Mononuclear cell (primary cell): ENCODE data around the gene MTHFD2L. TPM values are rescaled to one million over a fixed set of nuclear protein-coding genes. Genes with fewer than 3 reads are reported as not detected.
"Not testable (repeated sequence)": the region's sequence is repeated elsewhere in the genome, so short reads cannot be mapped to it uniquely, and the experiment has no call there.

ENCODE experiments used
- H3K27me3 ChIP-seq: 2 replicates; pipeline ENCODE4 v1.6.0; 2011; ENCODE audit warnings: low read length, control low read depth; ENCODE audit not compliant: insufficient read depth
- H3K4me1 ChIP-seq: 2 replicates; pipeline ENCODE4 v1.5.1; 2011; ENCODE audit warnings: mild to moderate bottlenecking, low read length, control low read depth; ENCODE audit not compliant: insufficient read depth
- H3K4me3 ChIP-seq: 2 replicates; pipeline ENCODE4 v1.5.1; 2011; ENCODE audit warnings: mild to moderate bottlenecking, low read length, moderate library complexity
- H3K9me3 ChIP-seq: 2 replicates; pipeline ENCODE4 v1.5.1; 2011; ENCODE audit warnings: low read depth, mild to moderate bottlenecking, control low read depth, low read length
- total RNA-seq: library from RNA; depleted of rRNA; stranded (reverse); fragments of >200 nt; gene quantifications from one replicate; pipeline ENCODE4 v1.2.3, GENCODE V29; 2012

Gene MTHFD2L
- total RNA-seq, 1 donor, result 20.1 TPM

DNA sequence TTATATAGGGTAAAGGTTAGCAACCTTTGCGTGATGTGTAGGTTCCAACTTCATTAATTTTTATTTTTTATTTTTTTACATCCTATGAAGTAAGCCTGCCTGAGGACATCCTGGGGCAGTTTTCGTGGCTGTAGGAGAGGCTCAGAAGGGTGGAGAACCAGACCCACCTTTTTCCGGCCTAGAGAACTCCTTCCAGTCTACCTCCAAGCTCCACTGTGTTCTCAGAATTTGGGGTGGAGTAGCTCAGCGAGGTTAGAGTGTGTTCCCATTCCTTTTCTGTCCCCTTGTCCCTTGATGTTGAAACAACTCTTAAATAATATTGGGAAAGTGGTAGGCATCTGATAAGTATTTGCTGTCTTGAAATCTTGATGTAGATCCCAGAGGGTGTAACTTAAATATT is 32.4 kb downstream of the MTHFD2L start:
- no peak overlapping the region for H3K4me3 ChIP-seq
- no peaks in the 10 kb centered on the region for H3K4me1 ChIP-seq
- H3K27me3 ChIP-seq, result no peaks in the 10 kb centered on the region
- H3K9me3 ChIP-seq, result no peaks in the 10 kb centered on the region

DNA sequence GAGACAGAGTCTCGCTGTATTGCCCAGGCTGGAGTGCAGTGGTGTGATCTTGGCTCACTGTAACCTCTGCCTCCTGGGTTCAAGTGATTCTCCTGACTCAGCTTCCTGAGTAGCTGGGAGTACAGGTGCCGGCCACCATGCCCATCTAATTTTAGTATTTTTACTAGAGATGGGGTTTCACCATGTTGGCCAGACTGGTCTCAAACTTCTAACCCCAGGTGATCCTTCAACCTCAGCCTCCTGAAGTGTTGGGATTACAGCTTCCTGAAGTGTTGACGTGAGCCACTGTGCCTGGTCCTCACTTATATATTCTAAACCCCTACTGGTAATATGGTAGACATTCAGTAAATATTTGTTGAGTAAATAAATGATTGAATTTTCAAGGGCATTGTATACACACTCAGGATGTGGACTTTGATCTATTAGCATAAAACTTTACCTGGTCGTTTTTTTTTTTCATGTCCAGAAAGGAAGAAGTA is 33.0 kb downstream of the MTHFD2L start:
- Histone ChIP-seq H3K4me3 (no peak overlapping the region), H3K9me3 (no peaks in the 10 kb centered on the region), H3K4me1 (no peaks in the 10 kb centered on the region), H3K27me3 (no peaks in the 10 kb centered on the region)

DNA sequence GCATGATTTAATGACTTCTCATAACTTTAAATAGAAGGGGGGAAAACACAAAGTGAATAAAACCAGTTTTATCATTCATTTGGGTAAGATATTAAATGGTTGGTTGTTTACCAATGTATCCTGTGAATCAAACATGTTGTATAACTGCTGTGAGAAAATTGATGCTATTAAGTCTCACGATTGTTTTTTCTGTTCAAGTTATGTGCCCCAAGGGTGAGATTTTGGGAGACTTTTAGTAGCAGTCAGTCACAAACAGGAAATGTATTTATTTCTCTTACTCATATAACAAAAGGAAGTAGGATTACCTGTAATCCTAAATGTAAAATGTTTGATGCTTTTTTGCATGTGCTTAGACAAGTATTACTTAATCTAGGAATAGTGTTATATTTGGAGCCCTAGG is 39.2 kb downstream of the MTHFD2L start:
- Histone ChIP-seq H3K4me3 (no peak overlapping the region), H3K9me3 (no peaks in the 10 kb centered on the region), H3K27me3 (no peaks in the 10 kb centered on the region), H3K4me1 (no peaks in the 10 kb centered on the region)

DNA sequence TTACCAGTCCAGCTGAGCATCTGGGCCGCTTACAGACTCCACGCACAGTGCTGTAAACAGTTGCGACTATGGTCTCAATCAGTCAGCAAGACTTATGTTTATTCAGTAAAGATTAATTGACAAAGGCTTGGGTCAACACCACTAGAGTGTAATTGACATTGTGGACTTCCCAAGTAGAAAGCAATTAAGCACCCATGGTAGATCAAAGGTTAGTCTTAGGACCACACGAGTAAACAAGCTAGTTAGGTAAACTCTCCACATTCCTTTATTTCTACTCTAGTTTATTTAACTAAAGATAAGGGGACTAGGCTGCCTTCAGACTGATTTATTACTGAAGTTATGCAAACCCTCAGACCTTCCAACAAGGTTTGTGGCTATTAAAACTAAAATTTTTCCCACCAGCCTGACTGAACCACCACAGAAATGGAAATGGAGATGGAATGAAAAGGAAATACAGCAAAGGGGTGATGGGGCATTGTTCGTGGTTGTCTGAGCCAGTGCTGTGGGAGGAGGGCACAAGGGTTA is 44.2 kb downstream of the MTHFD2L start:
- Histone ChIP-seq H3K4me1 (peaks cover 13% of the 10 kb centered on the region), H3K27me3 (no peaks in the 10 kb centered on the region), H3K9me3 (no peaks in the 10 kb centered on the region), H3K4me3 (no peak overlapping the region)

DNA sequence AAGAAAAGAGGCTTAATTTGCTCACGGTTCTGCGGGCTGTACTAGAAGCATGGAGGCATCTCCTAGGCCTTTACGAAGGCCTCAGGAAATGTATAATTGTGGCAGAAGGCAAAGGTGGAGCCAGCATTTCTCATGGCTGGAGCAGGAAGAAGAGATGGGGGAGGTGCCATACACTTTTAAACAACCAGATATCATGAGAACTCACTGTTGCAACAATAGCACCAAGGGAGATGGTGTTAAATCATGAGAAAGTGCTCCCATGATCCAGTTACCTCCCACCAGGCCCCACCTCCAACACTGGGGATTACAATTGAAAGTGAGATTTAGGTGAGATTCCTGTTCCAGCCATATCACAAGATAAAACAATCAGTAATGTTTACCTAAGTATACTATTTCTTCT is 45.5 kb downstream of the MTHFD2L start:
- no peak overlapping the region for H3K4me3 ChIP-seq
- H3K27me3 ChIP-seq, result no peaks in the 10 kb centered on the region
- peaks cover 15% of the 10 kb centered on the region for H3K4me1 ChIP-seq
- no peaks in the 10 kb centered on the region for H3K9me3 ChIP-seq

DNA sequence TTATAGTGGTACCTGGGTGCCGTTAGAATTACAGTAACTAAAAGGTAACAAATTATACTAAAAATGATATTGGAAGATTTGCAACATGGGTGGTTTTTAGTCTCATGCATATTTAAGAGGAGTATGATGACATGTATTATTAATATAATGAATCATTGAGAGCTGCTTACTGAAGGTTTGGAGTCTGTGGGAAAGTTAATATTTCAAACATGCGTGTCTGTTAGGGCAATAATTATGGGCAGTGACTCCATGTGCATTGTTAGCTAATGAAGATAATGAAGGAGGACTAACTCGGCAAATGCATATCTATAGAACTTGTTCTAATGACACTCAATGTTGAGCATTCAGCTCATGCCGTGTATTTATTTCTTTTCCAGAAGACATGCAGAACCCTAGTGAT is 47.1 kb downstream of the MTHFD2L start:
- peaks cover 15% of the 10 kb centered on the region for H3K4me1 ChIP-seq
- no peak overlapping the region for H3K4me3 ChIP-seq
- H3K9me3 ChIP-seq, result no peaks in the 10 kb centered on the region
- H3K27me3 ChIP-seq, result no peaks in the 10 kb centered on the region

DNA sequence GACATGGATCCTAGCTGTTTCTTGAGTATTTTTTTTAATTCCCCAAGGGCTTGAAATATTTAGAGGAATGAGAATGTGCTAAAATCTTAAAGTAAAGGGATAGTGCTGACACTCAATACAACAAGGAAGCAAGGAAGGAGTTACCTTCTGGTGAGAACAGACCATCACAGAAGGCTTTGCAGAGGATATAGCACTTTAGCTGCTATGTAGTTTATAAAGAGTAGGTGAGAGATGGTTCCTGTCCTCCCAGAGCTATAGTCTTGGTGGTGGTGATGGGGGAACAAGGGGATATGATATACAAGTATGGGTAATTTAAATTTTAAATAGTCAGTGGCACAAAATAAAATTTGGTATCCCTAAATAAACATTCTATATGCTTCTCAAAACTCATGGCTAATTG is 47.6 kb downstream of the MTHFD2L start:
- H3K27me3 ChIP-seq, result no peaks in the 10 kb centered on the region
- H3K4me1 ChIP-seq, result peaks cover 15% of the 10 kb centered on the region
- no peak overlapping the region for H3K4me3 ChIP-seq
- H3K9me3 ChIP-seq, result no peaks in the 10 kb centered on the region

DNA sequence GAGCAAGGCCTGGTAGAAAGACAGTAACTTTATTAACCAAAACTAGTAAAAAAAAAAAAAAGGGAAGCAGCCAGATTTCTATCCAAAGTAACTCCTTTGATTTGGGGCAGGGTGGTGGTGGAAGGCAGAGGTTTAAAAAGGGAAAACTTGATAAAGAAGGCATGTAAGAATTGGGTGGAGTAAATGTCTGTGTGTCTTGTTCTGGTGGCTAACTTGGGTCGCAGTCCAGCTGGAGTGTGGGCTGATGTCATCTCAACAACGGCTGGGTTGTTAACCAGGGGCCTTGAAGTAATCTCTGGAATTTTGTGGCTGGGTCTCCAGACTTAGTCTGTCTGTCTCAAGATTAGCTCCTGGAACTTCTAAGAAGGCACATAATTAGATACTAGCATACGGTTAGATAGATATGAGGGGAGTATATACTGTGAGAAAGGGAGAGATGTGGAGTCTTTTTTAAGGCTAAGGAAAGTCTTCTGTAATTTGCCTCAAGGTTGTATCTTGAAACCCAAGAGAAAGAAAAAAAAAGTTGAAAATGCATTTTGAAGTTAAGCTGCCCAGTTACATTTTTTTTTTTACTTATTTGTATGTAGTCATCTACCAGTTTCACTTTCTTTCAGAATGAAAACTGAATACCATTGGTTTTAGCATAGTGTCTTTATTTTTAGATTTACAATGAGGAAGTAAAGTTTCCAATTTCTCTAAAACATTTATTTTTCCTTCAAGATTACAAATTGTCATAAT is 48.3 kb downstream of the MTHFD2L start:
- Histone ChIP-seq H3K4me1 (peaks cover 15% of the 10 kb centered on the region), H3K4me3 (no peak overlapping the region), H3K9me3 (no peaks in the 10 kb centered on the region), H3K27me3 (no peaks in the 10 kb centered on the region)

DNA sequence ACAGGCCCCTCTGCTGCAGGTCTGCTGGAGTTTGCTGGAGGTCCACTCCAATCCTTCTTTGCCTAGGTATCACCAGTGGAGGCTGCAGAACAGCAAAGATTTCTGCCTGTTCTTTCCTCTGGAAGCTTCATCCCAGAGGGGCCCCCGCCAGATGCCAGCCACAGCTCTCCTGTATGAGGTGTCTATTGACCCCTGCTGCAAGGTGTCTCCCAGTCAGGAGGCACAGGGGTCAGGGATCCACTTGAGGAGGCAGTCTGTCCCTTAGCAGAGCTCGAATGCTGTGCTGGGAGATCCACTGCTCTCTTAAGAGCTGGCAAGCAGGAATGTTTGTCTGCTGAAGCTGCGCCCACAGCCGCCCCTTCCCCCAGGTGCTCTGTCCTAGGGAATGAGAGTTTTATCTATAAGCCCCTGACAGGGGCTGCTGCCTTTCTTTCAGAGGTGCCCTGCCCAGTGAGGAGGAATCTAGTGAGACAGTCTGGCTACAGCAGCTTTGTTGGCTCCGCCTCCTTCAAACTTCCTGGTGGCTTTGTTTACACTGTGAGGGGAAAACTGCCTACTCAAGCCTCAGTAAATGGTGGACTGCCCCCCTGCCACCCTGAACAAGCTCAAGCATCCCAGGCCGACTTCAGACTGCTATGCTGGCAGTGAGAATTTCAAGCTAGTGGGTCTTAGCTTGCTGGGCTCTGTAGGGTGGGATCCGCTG is 56.7 kb downstream of the MTHFD2L start:
- not testable (repeated sequence) for H3K9me3 ChIP-seq, H3K4me1 ChIP-seq, H3K27me3 ChIP-seq, H3K4me3 ChIP-seq

DNA sequence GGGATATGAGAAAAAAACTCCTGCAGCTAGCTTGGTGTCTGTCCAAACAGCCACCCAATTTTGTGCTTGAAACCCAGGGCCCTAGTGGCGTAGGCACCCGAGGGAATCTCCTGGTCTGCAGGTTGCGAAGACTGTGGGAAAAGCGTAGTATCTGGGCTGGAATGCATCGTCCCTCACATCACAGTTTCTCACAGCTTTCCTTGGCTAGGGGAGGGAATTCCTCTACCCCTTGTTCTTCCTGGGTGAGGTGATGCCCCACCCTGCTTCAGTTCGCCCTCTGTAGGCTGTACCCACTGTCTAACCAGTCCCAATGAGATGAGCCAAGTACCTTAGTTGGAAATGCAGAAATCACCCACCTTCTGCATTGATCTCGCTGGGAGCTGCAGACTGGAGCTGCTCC is 57.3 kb downstream of the MTHFD2L start:
- H3K4me3 ChIP-seq, H3K9me3 ChIP-seq, H3K27me3 ChIP-seq, H3K4me1 ChIP-seq: not testable (repeated sequence)

DNA sequence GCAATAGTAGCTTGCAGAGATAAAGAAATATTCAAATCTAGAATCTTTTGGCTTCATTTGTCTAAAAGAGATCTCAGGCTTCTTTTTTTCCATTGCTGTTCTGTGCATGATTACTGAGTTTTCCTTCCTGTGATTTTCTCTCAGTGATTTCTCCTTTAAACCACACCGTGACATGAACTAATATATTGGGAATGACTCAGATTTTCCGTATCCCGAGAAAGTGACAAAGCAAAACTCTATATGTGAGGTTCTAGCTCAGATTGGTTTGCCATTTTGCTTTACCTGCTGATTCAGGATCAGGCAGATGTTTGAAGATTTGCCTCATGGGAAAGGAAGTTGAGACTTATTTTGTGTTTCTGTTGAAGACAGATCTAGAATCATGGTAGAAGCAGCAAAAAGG is 59.4 kb downstream of the MTHFD2L start:
- Histone ChIP-seq H3K27me3 (no peaks in the 10 kb centered on the region), H3K4me1 (no peaks in the 10 kb centered on the region), H3K4me3 (no peak overlapping the region), H3K9me3 (no peaks in the 10 kb centered on the region)

DNA sequence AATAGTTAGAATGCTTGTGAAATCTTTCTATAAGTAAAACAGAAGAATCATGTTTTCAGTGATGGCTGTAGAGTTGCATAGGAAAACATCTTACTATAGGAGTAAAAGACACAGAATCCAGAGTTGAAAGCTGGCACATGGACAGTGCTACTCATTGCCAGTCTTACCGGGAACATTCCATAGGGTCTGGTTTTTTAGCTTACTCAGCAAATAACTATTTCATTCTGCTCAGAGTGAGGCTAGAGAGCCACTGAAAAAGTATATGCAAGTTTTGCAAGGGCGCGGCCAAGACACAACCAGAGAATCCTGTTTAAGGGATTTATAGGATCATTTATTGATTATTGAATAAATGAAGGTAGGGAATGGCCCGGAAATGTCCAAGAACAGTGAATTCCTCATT is 60.3 kb downstream of the MTHFD2L start:
- Histone ChIP-seq H3K4me1 (no peaks in the 10 kb centered on the region), H3K4me3 (no peak overlapping the region), H3K27me3 (no peaks in the 10 kb centered on the region), H3K9me3 (no peaks in the 10 kb centered on the region)

DNA sequence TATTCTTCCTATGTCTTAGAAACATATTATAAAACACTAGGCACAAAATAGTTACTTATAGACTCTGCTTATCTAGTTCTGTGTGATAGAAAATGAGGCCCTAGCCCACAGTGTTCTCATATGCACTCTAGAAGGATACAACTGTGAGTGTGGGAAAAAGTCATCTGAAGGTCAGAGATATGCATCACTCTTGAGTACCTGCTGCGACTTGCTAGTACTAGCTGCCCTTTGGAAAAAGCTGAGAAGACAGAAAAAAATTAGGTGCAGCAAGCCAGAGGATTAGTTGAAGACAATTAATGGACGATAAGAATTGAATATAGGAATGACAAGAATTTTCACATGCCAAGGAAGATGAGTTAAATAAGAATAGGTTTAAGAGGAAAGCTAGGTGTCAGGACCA is 61.3 kb downstream of the MTHFD2L start:
- no peaks in the 10 kb centered on the region for H3K27me3 ChIP-seq
- no peak overlapping the region for H3K4me3 ChIP-seq
- no peaks in the 10 kb centered on the region for H3K9me3 ChIP-seq
- H3K4me1 ChIP-seq, result peaks cover 5% of the 10 kb centered on the region

DNA sequence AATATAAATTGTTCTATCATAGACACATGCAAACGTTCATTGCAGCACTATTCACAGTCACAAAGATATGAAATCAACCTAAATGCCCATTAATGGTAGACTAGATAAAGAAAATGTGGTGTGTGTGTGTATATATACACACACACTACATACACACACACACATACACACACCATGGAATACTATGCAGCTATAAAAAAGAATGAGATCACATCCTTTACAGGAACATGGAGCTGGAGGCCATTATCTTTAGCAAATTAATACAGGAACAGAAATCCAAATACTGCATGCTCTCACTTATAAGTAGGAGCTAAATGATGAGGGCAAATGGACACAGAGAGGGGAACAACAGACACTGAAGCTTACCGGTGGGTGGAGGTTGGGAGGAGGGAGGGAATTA is 65.2 kb downstream of the MTHFD2L start:
- Histone ChIP-seq H3K4me1 (peaks cover 6% of the 10 kb centered on the region), H3K27me3 (no peaks in the 10 kb centered on the region), H3K4me3 (no peak overlapping the region), H3K9me3 (no peaks in the 10 kb centered on the region)

DNA sequence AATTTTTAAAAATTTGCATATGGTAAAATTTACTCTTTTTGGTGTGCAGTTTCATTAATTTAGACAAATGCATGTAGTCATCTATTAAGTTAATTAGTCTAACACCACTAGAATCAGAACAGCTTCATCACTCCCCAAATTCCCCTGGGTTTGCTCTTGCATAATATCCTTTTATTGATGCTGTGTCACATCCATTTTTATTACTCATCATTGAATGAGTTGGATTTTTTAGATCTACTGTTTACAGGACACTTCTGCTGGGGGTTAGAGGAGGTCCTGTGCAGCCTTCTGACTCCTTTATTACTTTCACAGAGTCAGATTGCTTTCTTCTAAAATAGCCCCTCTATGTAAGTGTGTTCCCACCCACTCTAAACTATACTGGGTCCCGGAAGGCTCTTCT is 65.9 kb downstream of the MTHFD2L start:
- peaks cover 6% of the 10 kb centered on the region for H3K4me1 ChIP-seq
- no peaks in the 10 kb centered on the region for H3K27me3 ChIP-seq
- no peaks in the 10 kb centered on the region for H3K9me3 ChIP-seq
- H3K4me3 ChIP-seq, result no peak overlapping the region
